ENCODE measurements around the gene ALDH1A2.

DNA sequence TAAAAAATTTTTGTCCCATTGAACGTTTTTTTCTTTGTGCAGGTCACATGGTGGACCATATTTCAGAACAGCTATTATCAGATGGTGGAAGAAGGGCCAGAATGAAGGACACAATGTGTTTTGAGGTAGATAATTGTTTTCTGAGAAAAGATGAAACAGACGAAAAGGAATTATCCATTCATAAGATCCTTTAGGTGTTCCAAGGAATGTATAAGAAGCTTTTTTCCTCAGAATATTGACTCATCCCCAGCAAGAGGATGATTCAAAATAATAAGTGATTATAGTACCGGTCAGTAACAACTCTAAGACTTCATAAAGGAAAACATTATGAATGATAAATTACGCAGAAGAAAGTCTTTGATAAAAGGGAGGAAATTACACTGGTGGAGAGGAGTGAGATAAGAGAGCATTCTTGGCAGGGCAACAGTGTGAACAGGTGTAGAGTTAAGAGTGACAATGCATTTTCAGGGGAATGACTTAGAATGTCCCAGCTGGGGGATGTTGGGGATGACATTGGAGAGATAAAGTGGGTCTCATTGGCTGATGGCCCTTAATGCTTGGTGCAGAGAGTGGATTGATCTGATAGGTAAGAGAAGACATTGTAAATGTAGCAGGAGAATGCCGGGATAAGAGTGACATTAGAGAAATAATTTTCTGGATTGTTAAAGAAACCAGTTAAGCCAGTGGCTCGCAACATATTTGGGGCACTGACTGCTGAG is 45.6 kb upstream of the ALDH1A2 start:
- TF ChIP-seq, protein P1, sequence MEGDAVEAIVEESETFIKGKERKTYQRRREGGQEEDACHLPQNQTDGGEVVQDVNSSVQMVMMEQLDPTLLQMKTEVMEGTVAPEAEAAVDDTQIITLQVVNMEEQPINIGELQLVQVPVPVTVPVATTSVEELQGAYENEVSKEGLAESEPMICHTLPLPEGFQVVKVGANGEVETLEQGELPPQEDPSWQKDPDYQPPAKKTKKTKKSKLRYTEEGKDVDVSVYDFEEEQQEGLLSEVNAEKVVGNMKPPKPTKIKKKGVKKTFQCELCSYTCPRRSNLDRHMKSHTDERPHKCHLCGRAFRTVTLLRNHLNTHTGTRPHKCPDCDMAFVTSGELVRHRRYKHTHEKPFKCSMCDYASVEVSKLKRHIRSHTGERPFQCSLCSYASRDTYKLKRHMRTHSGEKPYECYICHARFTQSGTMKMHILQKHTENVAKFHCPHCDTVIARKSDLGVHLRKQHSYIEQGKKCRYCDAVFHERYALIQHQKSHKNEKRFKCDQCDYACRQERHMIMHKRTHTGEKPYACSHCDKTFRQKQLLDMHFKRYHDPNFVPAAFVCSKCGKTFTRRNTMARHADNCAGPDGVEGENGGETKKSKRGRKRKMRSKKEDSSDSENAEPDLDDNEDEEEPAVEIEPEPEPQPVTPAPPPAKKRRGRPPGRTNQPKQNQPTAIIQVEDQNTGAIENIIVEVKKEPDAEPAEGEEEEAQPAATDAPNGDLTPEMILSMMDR (IDR thresholded peaks at IDR 0.05), result no peak
- no peak for TF ChIP-seq POLR2A (IDR thresholded peaks at IDR 0.05)
